Osteoblast (primary cell): ENCODE results near the gene ANXA8. TPM values are rescaled to one million over a fixed set of nuclear protein-coding genes. Genes with fewer than 3 reads are reported as not detected.

Experiments
- DNase-seq: peaks from one replicate; pipeline ENCODE4 v3.0.0; 2011; ENCODE audit warnings: low spot score, mixed read lengths; ENCODE audit not compliant: insufficient read length; ENCODE audit errors: missing footprints
- H2AFZ ChIP-seq: 2 replicates; pipeline ENCODE4 v1.6.0; 2011; ENCODE audit warnings: mild to moderate bottlenecking, low read length
- H3K27ac ChIP-seq: 2 replicates; pipeline ENCODE4 v1.5.1; 2011; ENCODE audit warnings: mild to moderate bottlenecking, low read depth, low read length, moderate library complexity
- H3K27me3 ChIP-seq: 2 replicates; pipeline ENCODE4 v1.6.0; 2012; ENCODE audit warnings: mild to moderate bottlenecking, control low read depth, inconsistent platforms, low read length, moderate library complexity; ENCODE audit not compliant: insufficient read depth
- H3K36me3 ChIP-seq: 2 replicates; pipeline ENCODE4 v1.5.1; 2011; ENCODE audit warnings: mild to moderate bottlenecking, low read length, control low read depth, moderate library complexity; ENCODE audit not compliant: insufficient read depth
- H3K4me1 ChIP-seq: 2 replicates; pipeline ENCODE4 v1.5.1; 2011; ENCODE audit warnings: mild to moderate bottlenecking, low read length, control low read depth, moderate library complexity; ENCODE audit not compliant: insufficient read depth
- H3K4me2 ChIP-seq: 2 replicates; pipeline ENCODE4 v1.6.0; 2011; ENCODE audit warnings: mild to moderate bottlenecking, low read length; ENCODE audit not compliant: insufficient read depth
- H3K4me3 ChIP-seq: fragments of 200-600 bp; sonication (generic); 3 replicates; pipeline ENCODE4 v1.5.1; 2012; ENCODE audit warnings: mild to moderate bottlenecking, low read length, inconsistent platforms; ENCODE audit not compliant: insufficient read depth
- H3K79me2 ChIP-seq: 2 replicates; pipeline ENCODE4 v1.6.0; 2012; ENCODE audit warnings: mild to moderate bottlenecking, low read length, control low read depth, inconsistent platforms; ENCODE audit not compliant: insufficient read depth
- H3K9me3 ChIP-seq: 2 replicates; pipeline ENCODE4 v1.5.1; 2011; ENCODE audit warnings: low read depth, low read length, control low read depth
- H4K20me1 ChIP-seq: 2 replicates; pipeline ENCODE4 v1.6.0; 2012; ENCODE audit warnings: mild to moderate bottlenecking, low read length, control low read depth; ENCODE audit not compliant: insufficient read depth
- total RNA-seq: library from RNA; depleted of rRNA; stranded (reverse); fragments of >200 nt; gene quantifications from 2 replicates; pipeline ENCODE4 v1.2.3, GENCODE V29; 2012
- TF ChIP-seq, protein P1 (sequence below): IDR thresholded peaks from 2 replicates; pipeline ENCODE4 v1.5.1; 2011; ENCODE audit warnings: mild to moderate bottlenecking, low read depth, low read length, moderate library complexity; ENCODE audit errors: extremely low read depth

The ANXA8 gene
- total RNA-seq, 1 donor = 0.72 TPM

DNA sequence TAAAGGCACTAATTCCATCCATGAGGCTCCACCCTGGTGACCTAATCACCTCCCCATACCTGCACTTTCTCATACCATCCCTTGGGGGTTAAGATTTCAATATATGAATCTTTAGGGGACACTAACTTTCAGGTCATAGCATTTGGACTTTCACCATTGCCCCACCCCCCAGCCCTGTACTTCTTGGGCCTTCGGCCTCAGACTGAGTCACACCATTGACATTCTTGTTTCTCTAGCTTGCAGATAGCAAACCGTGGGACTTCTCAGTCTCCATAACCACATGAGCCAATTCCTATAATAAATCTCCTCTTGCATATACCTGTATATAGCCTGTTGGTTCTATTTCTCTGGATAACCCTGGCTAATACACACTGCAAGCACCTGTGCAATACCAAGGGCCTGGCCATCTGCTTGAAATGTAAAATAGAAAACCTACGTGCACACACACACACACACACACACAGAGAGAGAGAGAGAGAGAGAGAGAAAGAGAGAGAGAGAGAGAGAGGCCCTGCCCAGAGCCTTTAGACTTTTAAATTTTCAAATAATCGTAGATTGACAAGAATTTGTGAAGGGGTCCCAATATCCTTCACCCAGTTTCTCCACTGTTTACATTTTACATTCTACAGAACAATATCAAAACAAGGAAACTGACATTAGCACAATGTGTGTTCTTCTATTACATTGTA is 25.3 kb downstream of the ANXA8 start:
- peaks cover 3% of the 10 kb centered on the region for H3K27me3 ChIP-seq
- no peaks in the 10 kb centered on the region for H3K36me3 ChIP-seq
- peaks cover 9% of the 10 kb centered on the region for H3K4me1 ChIP-seq
- peak overlapping the region; percentile 63 for H3K27ac ChIP-seq
- H4K20me1 ChIP-seq = no peaks in the 10 kb centered on the region
- peak overlapping the region; percentile 11 for H3K4me2 ChIP-seq
- no peak overlapping the region for H3K4me3 ChIP-seq
- peak; percentile 91 for DNase-seq
- H3K79me2 ChIP-seq = no peaks in the 10 kb centered on the region
- H3K9me3 ChIP-seq = no peaks in the 10 kb centered on the region
- no peak overlapping the region for H2AFZ ChIP-seq
- TF ChIP-seq, protein P1, sequence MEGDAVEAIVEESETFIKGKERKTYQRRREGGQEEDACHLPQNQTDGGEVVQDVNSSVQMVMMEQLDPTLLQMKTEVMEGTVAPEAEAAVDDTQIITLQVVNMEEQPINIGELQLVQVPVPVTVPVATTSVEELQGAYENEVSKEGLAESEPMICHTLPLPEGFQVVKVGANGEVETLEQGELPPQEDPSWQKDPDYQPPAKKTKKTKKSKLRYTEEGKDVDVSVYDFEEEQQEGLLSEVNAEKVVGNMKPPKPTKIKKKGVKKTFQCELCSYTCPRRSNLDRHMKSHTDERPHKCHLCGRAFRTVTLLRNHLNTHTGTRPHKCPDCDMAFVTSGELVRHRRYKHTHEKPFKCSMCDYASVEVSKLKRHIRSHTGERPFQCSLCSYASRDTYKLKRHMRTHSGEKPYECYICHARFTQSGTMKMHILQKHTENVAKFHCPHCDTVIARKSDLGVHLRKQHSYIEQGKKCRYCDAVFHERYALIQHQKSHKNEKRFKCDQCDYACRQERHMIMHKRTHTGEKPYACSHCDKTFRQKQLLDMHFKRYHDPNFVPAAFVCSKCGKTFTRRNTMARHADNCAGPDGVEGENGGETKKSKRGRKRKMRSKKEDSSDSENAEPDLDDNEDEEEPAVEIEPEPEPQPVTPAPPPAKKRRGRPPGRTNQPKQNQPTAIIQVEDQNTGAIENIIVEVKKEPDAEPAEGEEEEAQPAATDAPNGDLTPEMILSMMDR = no peak

DNA sequence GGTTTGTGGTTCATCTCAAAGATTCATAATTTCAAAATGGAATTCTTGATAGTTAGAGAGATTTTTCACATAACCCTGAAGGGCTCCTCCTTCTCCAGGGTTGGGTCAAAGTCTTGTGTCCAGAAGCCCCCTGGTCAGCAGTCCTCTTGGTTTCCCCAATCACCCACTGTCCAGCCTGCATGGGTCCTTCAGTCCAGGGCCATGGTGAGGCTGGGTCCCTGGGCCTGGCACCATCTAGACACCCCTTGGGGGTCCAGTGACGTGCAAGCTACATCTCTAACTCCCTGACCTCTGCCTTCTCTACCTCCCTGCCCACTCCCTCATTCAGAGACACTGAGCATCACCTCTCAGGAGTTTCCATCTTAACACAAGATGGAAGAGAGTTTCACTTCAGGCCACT is 26.1 kb downstream of the ANXA8 start:
- H2AFZ ChIP-seq = no peak overlapping the region
- no peak for DNase-seq
- H4K20me1 ChIP-seq = no peaks in the 10 kb centered on the region
- TF ChIP-seq, protein P1 = no peak
- no peaks in the 10 kb centered on the region for H3K79me2 ChIP-seq
- peaks cover 3% of the 10 kb centered on the region for H3K27me3 ChIP-seq
- H3K4me1 ChIP-seq = peaks cover 9% of the 10 kb centered on the region
- no peaks in the 10 kb centered on the region for H3K9me3 ChIP-seq
- H3K36me3 ChIP-seq = no peaks in the 10 kb centered on the region
- H3K27ac ChIP-seq = peak overlapping the region; percentile 63
- no peak overlapping the region for H3K4me3 ChIP-seq
- H3K4me2 ChIP-seq = no peak overlapping the region

DNA sequence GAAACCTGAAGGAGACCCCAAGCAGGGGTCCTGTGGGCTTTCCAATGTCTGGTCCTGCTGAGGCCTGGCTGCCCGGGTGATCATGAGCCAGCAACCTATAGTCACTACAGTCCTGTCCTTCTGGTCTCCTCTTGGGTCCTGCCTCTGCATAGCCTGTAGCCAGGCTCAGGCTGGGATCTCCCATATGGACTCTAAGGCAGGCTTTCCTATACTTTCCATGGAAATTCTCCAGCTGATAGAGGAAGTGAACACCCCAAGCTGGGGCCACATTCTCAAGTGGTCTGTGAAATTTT is 26.4 kb downstream of the ANXA8 start:
- Histone ChIP-seq H3K4me2 (no peak overlapping the region), H3K36me3 (no peaks in the 10 kb centered on the region), H3K79me2 (no peaks in the 10 kb centered on the region), H3K4me3 (no peak overlapping the region), H3K27ac (no peak overlapping the region), H4K20me1 (no peaks in the 10 kb centered on the region), H3K27me3 (peaks cover 3% of the 10 kb centered on the region), H2AFZ (no peak overlapping the region), H3K9me3 (no peaks in the 10 kb centered on the region), H3K4me1 (peaks cover 9% of the 10 kb centered on the region)
- no peak for DNase-seq
- TF ChIP-seq, protein P1 = no peak

DNA sequence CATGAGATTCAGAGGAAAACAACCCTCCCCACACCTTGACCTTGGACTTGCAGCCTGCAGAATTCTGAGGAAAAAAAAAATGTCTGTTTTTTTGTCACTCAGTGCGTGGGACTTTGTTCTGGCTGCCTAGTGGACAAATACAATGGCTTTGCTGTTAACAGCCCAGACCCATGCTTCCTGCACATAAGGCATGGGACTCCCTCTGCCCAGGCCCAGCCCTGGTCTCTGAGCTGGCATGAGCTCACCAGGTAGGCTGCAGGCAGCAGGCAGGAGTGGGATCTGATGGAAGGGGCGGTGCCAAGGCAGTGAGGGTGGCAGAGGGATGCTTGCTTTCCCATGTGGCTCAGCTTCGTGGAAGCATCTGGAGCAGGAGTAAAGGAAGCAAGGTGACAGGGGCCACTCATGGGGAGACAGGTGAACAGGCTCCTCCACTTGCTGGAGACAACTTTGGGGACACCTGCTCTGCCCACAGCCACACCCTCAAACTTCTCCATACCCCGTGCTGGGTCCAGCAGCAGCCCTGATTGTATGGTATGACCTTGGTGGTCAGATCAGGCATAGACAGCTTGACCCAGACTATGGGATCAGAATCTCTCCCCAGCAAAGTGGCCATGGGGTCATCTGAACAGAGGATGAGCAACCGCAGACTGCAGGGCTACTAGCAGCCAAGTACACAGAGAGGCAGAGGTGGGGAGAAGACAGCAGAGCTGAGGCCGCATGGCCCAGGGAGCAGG is 27.0 kb downstream of the ANXA8 start:
- no peak overlapping the region for H3K4me2 ChIP-seq
- DNase-seq = peak; percentile 66

More for the DNA sequence above, 27.0 kb downstream of the ANXA8 start:
- H3K27ac ChIP-seq = no peak overlapping the region
- H2AFZ ChIP-seq = no peak overlapping the region
- H3K27me3 ChIP-seq = peaks cover 3% of the 10 kb centered on the region
- TF ChIP-seq, protein P1 = no peak
- H3K36me3 ChIP-seq = no peaks in the 10 kb centered on the region
- no peaks in the 10 kb centered on the region for H4K20me1 ChIP-seq
- no peaks in the 10 kb centered on the region for H3K9me3 ChIP-seq
- H3K4me1 ChIP-seq = peaks cover 9% of the 10 kb centered on the region
- H3K4me3 ChIP-seq = no peak overlapping the region
- H3K79me2 ChIP-seq = no peaks in the 10 kb centered on the region
